OCI-LY1 (cell line): ENCODE results near the gene ERBB4.

Experiments
- H2AFZ ChIP-seq: fragments of 200-600 bp; sonication (generic), shearing (Covaris generic); 2 replicates; pipeline ENCODE4 v1.6.0; 2014; ENCODE audit warnings: antibody characterized with exemption, mild to moderate bottlenecking, low read length
- H3F3A ChIP-seq: fragments of 200-600 bp; sonication (generic), shearing (Covaris generic); 2 replicates; pipeline ENCODE4 v1.6.0; 2014; ENCODE audit warnings: mild to moderate bottlenecking, antibody characterized with exemption, low read length, moderate library complexity; ENCODE audit not compliant: insufficient read depth
- H3K27ac ChIP-seq: fragments of 200-600 bp; sonication (generic); 2 replicates; pipeline ENCODE4 v1.5.1; 2014; ENCODE audit warnings: low read length, mixed run types, mild to moderate bottlenecking, low read depth; ENCODE audit not compliant: poor library complexity, severe bottlenecking
- H3K27me3 ChIP-seq: fragments of 200-600 bp; sonication (generic); 2 replicates; pipeline ENCODE4 v1.6.0; 2014; ENCODE audit warnings: antibody characterized with exemption, mild to moderate bottlenecking, low read length, moderate library complexity; ENCODE audit not compliant: insufficient read depth
- H3K36me3 ChIP-seq: fragments of 200-600 bp; sonication (generic); 2 replicates; pipeline ENCODE4 v1.6.1; 2014; ENCODE audit warnings: mild to moderate bottlenecking, antibody characterized with exemption, low read length, moderate library complexity, mixed read lengths; ENCODE audit not compliant: insufficient read depth
- H3K4me1 ChIP-seq: fragments of 200-600 bp; sonication (generic); 2 replicates; pipeline ENCODE4 v1.5.1; 2014; ENCODE audit warnings: mild to moderate bottlenecking, low read length, moderate library complexity; ENCODE audit not compliant: insufficient read depth, severe bottlenecking
- H3K4me2 ChIP-seq: fragments of 200-600 bp; sonication (generic), shearing (Covaris generic); 2 replicates; pipeline ENCODE4 v1.6.1; 2014; ENCODE audit warnings: low read length
- H3K4me3 ChIP-seq: fragments of 200-600 bp; sonication (generic); 2 replicates; pipeline ENCODE4 v1.5.1; 2014; ENCODE audit warnings: low read length, low read depth, mild to moderate bottlenecking, mixed read lengths; ENCODE audit not compliant: poor library complexity, severe bottlenecking
- H3K79me2 ChIP-seq: fragments of 200-600 bp; shearing (Covaris generic); 2 replicates; pipeline ENCODE4 v1.6.1; 2016; ENCODE audit warnings: mixed run types, low read length, mixed read lengths; ENCODE audit not compliant: insufficient read depth
- H3K9ac ChIP-seq: fragments of 200-600 bp; sonication (generic), shearing (Covaris generic); 2 replicates; pipeline ENCODE4 v1.6.1; 2014; ENCODE audit warnings: mild to moderate bottlenecking, low read length, mixed read lengths
- H3K9me2 ChIP-seq: fragments of 200-600 bp; sonication (generic), shearing (Covaris generic); 2 replicates; pipeline ENCODE4 v1.6.1; 2014; ENCODE audit warnings: low read depth, mild to moderate bottlenecking, low read length, mixed read lengths
- H3K9me3 ChIP-seq: fragments of 200-600 bp; shearing (Covaris generic); 2 replicates; pipeline ENCODE4 v1.6.1; 2014; ENCODE audit warnings: low read length, mixed read lengths
- H4K20me1 ChIP-seq: fragments of 200-600 bp; sonication (generic), shearing (Covaris generic); 2 replicates; pipeline ENCODE4 v1.6.0; 2016; ENCODE audit warnings: mild to moderate bottlenecking, low read length; ENCODE audit not compliant: insufficient read depth
- EZH2 ChIP-seq: fragments of 200-600 bp; sonication (generic), shearing (Covaris generic); IDR thresholded peaks from 2 replicates; pipeline ENCODE4 v1.8.0; 2017; ENCODE audit warnings: borderline replicate concordance, mixed run types, mild to moderate bottlenecking, antibody characterized with exemption, low read length, moderate library complexity, mixed read lengths
- TF ChIP-seq, protein P1 (sequence below): fragments of 200-600 bp; sonication (generic), shearing (Covaris generic); IDR thresholded peaks from 2 replicates; pipeline ENCODE4 v1.5.1; 2017; ENCODE audit warnings: mild to moderate bottlenecking, antibody characterized with exemption, low read length, moderate library complexity, mixed read lengths

ERBB4 gene

DNA sequence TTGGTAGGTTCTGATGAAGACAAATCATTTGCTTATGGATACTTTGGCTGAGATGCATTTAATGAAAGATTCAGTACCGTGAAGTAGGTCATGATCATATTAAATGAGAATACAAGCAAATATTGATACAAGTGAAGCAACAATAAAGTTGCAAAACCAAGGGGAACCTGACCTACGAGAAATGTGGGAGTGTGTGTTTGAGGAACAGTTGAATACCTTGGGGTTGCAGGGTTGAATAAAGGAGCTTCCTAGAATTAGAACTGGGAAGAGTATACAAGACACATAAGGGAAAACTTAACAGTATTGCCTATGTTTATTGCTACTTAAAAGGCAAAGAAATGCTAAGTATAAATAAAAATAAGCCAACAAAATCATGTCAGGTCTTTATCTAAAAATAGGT is 702.9 kb downstream of the ERBB4 start:
- H3K27me3 ChIP-seq = no peaks in the 10 kb centered on the region
- TF ChIP-seq EZH2 = no peak
- H3K9me3 ChIP-seq = no peaks in the 10 kb centered on the region
- H2AFZ ChIP-seq = no peak overlapping the region
- peaks cover 14% of the 10 kb centered on the region for H3K4me1 ChIP-seq
- H3K4me2 ChIP-seq = no peak overlapping the region
- H3K4me3 ChIP-seq = no peak overlapping the region
- H3K9ac ChIP-seq = no peak overlapping the region
- H3F3A ChIP-seq = no peaks in the 10 kb centered on the region
- H3K79me2 ChIP-seq = no peaks in the 10 kb centered on the region
- no peak overlapping the region for H3K27ac ChIP-seq
- no peaks in the 10 kb centered on the region for H4K20me1 ChIP-seq
- no peaks in the 10 kb centered on the region for H3K9me2 ChIP-seq
- H3K36me3 ChIP-seq = no peaks in the 10 kb centered on the region

DNA sequence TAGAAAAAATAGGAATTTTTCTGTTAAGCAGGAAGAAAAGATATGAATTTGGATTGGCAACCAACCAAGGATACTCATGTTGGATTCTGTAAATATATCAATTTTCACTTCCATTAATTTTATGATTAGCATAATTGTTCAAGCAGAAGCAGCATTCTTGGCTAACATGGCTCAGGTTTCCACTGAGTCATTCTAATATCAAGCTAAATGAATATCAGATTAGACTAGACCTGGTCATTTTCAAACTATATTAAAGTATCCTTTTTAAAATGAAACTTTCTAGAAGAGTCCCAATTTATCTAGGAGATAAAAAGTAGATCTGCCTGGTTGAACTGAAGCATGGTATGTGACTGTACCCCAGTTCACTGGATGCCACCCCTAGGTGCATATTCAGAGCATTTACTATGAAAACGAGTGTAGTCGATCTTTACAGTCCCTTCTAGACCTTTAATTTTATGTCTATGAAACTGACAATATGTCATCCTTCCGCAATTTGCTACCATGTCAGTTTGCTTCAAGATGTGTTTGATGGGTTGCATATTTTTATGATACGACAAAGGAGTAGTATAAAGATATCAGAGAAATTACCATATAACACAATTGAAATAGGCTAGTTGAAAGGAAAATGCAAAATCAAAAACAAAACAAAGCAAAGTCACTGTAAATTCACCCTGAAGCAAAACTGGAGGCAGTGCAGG is 704.9 kb downstream of the ERBB4 start:
- H3K4me2 ChIP-seq = no peak overlapping the region
- H3F3A ChIP-seq = no peaks in the 10 kb centered on the region
- H3K9ac ChIP-seq = no peak overlapping the region
- no peak overlapping the region for H3K27ac ChIP-seq
- H2AFZ ChIP-seq = no peak overlapping the region
- H3K79me2 ChIP-seq = no peaks in the 10 kb centered on the region
- H3K4me3 ChIP-seq = no peak overlapping the region
- H3K4me1 ChIP-seq = peaks cover 14% of the 10 kb centered on the region
- H3K36me3 ChIP-seq = no peaks in the 10 kb centered on the region
- no peaks in the 10 kb centered on the region for H3K9me2 ChIP-seq
- H4K20me1 ChIP-seq = no peaks in the 10 kb centered on the region
- TF ChIP-seq, protein P1, sequence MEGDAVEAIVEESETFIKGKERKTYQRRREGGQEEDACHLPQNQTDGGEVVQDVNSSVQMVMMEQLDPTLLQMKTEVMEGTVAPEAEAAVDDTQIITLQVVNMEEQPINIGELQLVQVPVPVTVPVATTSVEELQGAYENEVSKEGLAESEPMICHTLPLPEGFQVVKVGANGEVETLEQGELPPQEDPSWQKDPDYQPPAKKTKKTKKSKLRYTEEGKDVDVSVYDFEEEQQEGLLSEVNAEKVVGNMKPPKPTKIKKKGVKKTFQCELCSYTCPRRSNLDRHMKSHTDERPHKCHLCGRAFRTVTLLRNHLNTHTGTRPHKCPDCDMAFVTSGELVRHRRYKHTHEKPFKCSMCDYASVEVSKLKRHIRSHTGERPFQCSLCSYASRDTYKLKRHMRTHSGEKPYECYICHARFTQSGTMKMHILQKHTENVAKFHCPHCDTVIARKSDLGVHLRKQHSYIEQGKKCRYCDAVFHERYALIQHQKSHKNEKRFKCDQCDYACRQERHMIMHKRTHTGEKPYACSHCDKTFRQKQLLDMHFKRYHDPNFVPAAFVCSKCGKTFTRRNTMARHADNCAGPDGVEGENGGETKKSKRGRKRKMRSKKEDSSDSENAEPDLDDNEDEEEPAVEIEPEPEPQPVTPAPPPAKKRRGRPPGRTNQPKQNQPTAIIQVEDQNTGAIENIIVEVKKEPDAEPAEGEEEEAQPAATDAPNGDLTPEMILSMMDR = no peak
- TF ChIP-seq EZH2 = no peak
- no peaks in the 10 kb centered on the region for H3K9me3 ChIP-seq
- H3K27me3 ChIP-seq = no peaks in the 10 kb centered on the region

DNA sequence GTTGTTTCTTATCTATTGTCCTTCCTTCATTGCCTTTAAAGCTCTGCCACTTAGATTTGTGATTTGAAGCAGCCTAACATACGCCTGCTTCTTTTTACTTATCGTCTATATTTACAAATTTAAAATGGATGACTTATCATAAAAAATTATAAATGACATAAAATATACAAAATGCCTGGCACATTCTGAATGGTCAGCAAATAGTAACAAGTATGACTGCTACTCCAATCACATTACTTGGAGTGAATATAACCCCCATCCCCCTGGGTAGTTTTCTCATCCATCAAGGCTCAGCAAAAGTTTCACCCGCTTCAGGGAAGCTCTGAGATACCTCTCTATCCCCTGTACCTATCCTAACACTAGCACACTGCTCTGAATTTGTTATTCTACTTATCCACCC is 708.9 kb downstream of the ERBB4 start:
- Histone ChIP-seq H3F3A (no peaks in the 10 kb centered on the region), H3K9ac (no peak overlapping the region), H3K4me1 (no peaks in the 10 kb centered on the region), H3K27me3 (no peaks in the 10 kb centered on the region), H3K9me3 (no peaks in the 10 kb centered on the region), H3K27ac (no peak overlapping the region), H4K20me1 (no peaks in the 10 kb centered on the region), H3K4me3 (no peak overlapping the region), H3K9me2 (no peaks in the 10 kb centered on the region), H3K4me2 (no peak overlapping the region), H3K79me2 (no peaks in the 10 kb centered on the region), H2AFZ (no peak overlapping the region), H3K36me3 (no peaks in the 10 kb centered on the region)
- TF ChIP-seq EZH2 = no peak
- TF ChIP-seq, protein P1 = no peak
